ENCODE results near the gene GNGT1.
"Not testable (repeated sequence)": the region's sequence is repeated elsewhere in the genome, so short reads cannot be mapped to it uniquely, and the experiment has no call there.

- not testable (repeated sequence) for TF ChIP-seq CTCF (optimal IDR thresholded peaks at IDR 0.05 in 1 of 3, IDR thresholded peaks at IDR 0.05 in 1 of 3, conservative IDR thresholded peaks at IDR 0.05 in 1 of 3; ENCODE audit: extremely low read depth in 1 of 3, insufficient read depth in 2 of 3, low read length in 3 of 3); EZH2 (IDR thresholded peaks at IDR 0.05; ENCODE audit: low read length)
These were observed 5.3 kb downstream of the GNGT1 start for GRCh38 chr7:93911661-93912060.

Data from keratinocyte (primary cell).